ENCODE results near the gene COG5.

Gene COG5

GRCh38 chr7:107560898-107561516, 2.7 kb downstream of the COG5 start:
- Histone ChIP-seq H3K36me3 (peaks cover 9% of the 10 kb centered on the region), H3K9me3 (no peaks in the 10 kb centered on the region), H3K4me3 (ENCODE audit: low read depth, low read length) (no peak overlapping the region), H3K27me3 (no peaks in the 10 kb centered on the region), H3K4me1 (peaks cover 3% of the 10 kb centered on the region; the same call in 1 of the 2 replicates)
- no peak for TF ChIP-seq CTCF (IDR thresholded peaks at IDR 0.05; ENCODE audit: low read depth, low read length)
- DNase-seq = no peak

GRCh38 chr7:107559864-107560263, 3.9 kb downstream of the COG5 start:
- no peak for TF ChIP-seq CTCF (IDR thresholded peaks at IDR 0.05; ENCODE audit: low read depth, low read length)
- H3K4me3 ChIP-seq (ENCODE audit: low read depth, low read length) = no peak overlapping the region
- H3K27me3 ChIP-seq = no peaks in the 10 kb centered on the region
- no peaks in the 10 kb centered on the region for H3K9me3 ChIP-seq
- H3K36me3 ChIP-seq = peaks cover 9% of the 10 kb centered on the region
- peaks cover 3% of the 10 kb centered on the region; the same call in 1 of the 2 replicates for H3K4me1 ChIP-seq
- no peak for DNase-seq

GRCh38 chr7:107555893-107556292, 7.8 kb downstream of the COG5 start:
- DNase-seq = no peak
- no peak overlapping the region for H3K4me3 ChIP-seq (ENCODE audit: low read depth, low read length)
- H3K9me3 ChIP-seq = no peaks in the 10 kb centered on the region
- no peaks in the 10 kb centered on the region; the same call in 1 of the 2 replicates for H3K4me1 ChIP-seq
- no peak for TF ChIP-seq CTCF (IDR thresholded peaks at IDR 0.05; ENCODE audit: low read depth, low read length)
- H3K27me3 ChIP-seq = no peaks in the 10 kb centered on the region
- peaks cover 9% of the 10 kb centered on the region for H3K36me3 ChIP-seq

- TF ChIP-seq CTCF (IDR thresholded peaks at IDR 0.05; ENCODE audit: low read depth, low read length) = no peak
- Histone ChIP-seq H3K27me3 (no peaks in the 10 kb centered on the region), H3K4me3 (ENCODE audit: low read depth, low read length) (no peak overlapping the region), H3K36me3 (peaks cover under 1% of the 10 kb centered on the region), H3K4me1 (no peaks in the 10 kb centered on the region), H3K9me3 (no peaks in the 10 kb centered on the region)
- no peak for DNase-seq
Observed at GRCh38 chr7:107551936-107552335, 11.8 kb downstream of the COG5 start.

- no peak for TF ChIP-seq CTCF (IDR thresholded peaks at IDR 0.05; ENCODE audit: low read depth, low read length)
- no peak overlapping the region for H3K4me3 ChIP-seq (ENCODE audit: low read depth, low read length)
- H3K27me3 ChIP-seq = no peaks in the 10 kb centered on the region
- H3K4me1 ChIP-seq = peaks cover 2% of the 10 kb centered on the region
- peaks cover 14% of the 10 kb centered on the region; the same call in 1 of the 2 replicates for H3K36me3 ChIP-seq
- H3K9me3 ChIP-seq = no peaks in the 10 kb centered on the region
- DNase-seq = no peak
Observed at GRCh38 chr7:107544848-107545591, 18.7 kb downstream of the COG5 start.
